ENCODE measurements around the gene AGPAT3.

DNA sequence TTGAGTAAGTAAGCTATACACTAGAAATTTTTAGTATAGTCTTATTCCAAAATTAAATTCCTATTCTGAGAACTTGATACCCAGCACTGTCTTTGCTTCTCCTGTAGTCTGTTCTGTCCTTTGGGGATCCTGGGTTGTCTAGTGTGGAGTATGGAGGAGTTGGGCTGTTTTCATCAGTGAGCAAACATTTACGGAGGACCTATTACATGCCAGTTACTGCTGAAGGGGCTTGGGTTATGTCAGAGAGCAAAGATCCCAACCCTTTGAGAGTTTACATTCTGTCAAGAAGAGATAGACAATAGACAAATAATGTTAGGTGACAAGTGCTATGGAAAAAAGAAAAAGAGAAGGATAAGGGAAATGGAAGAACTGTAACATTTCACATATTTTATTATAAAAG is 156.0 kb downstream of the AGPAT3 start:
- TF ChIP-seq POLR2A (IDR thresholded peaks at IDR 0.05; ENCODE audit: low read length) (no peak), GATA1 (IDR thresholded peaks at IDR 0.05; ENCODE audit: low read depth, low read length) (no peak)
